HL-60 (cell line): ENCODE results near the gene RTL10.

Experiments used
- GABPA ChIP-seq: IDR thresholded peaks from 2 replicates; pipeline ENCODE4 v1.6.1; 2012; ENCODE audit warnings: low read depth
- POLR2AphosphoS5 ChIP-seq: IDR thresholded peaks from 2 replicates; pipeline ENCODE4 v1.6.1; 2012; ENCODE audit warnings: low read depth
- TF ChIP-seq, protein P1 (sequence below): IDR thresholded peaks from one replicate; pipeline ENCODE4 v1.5.1; 2011; ENCODE audit warnings: low read length, control low read depth, inconsistent platforms; ENCODE audit not compliant: insufficient read depth
- TF ChIP-seq, protein P2 (sequence below): IDR thresholded peaks from 2 replicates; pipeline ENCODE4 v1.6.1; 2012; ENCODE audit warnings: low read depth; ENCODE audit not compliant: insufficient replicate concordance

DNA sequence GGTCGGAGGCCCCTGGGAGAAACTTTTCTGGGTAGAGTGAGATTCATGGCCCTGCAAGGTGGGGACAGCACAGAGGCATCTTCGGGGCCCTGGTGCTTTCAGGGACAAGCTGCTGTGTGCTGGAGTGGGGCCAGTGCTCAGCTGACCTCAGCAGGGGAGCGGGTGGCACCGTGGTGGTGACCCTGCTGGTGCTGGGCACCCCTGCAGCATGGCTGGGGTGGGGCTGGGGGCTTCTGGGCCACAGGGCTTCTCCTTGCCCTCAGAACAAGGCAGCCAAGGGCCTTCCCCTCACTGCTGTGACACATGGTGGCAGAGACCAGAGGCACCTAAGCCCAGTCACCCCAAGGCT is 24.9 kb upstream of the RTL10 start:
- TF ChIP-seq, protein P1, sequence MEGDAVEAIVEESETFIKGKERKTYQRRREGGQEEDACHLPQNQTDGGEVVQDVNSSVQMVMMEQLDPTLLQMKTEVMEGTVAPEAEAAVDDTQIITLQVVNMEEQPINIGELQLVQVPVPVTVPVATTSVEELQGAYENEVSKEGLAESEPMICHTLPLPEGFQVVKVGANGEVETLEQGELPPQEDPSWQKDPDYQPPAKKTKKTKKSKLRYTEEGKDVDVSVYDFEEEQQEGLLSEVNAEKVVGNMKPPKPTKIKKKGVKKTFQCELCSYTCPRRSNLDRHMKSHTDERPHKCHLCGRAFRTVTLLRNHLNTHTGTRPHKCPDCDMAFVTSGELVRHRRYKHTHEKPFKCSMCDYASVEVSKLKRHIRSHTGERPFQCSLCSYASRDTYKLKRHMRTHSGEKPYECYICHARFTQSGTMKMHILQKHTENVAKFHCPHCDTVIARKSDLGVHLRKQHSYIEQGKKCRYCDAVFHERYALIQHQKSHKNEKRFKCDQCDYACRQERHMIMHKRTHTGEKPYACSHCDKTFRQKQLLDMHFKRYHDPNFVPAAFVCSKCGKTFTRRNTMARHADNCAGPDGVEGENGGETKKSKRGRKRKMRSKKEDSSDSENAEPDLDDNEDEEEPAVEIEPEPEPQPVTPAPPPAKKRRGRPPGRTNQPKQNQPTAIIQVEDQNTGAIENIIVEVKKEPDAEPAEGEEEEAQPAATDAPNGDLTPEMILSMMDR, result no peak
- TF ChIP-seq POLR2AphosphoS5 (no peak), GABPA (no peak)
- TF ChIP-seq, protein P2, sequence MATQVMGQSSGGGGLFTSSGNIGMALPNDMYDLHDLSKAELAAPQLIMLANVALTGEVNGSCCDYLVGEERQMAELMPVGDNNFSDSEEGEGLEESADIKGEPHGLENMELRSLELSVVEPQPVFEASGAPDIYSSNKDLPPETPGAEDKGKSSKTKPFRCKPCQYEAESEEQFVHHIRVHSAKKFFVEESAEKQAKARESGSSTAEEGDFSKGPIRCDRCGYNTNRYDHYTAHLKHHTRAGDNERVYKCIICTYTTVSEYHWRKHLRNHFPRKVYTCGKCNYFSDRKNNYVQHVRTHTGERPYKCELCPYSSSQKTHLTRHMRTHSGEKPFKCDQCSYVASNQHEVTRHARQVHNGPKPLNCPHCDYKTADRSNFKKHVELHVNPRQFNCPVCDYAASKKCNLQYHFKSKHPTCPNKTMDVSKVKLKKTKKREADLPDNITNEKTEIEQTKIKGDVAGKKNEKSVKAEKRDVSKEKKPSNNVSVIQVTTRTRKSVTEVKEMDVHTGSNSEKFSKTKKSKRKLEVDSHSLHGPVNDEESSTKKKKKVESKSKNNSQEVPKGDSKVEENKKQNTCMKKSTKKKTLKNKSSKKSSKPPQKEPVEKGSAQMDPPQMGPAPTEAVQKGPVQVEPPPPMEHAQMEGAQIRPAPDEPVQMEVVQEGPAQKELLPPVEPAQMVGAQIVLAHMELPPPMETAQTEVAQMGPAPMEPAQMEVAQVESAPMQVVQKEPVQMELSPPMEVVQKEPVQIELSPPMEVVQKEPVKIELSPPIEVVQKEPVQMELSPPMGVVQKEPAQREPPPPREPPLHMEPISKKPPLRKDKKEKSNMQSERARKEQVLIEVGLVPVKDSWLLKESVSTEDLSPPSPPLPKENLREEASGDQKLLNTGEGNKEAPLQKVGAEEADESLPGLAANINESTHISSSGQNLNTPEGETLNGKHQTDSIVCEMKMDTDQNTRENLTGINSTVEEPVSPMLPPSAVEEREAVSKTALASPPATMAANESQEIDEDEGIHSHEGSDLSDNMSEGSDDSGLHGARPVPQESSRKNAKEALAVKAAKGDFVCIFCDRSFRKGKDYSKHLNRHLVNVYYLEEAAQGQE, result no peak
